Measurements from ENCODE around the gene MYO18A. TPM values are rescaled to one million over a fixed set of nuclear protein-coding genes. Genes with fewer than 3 reads are reported as not detected.

The MYO18A gene
- total and polyA plus RNA-seq, 11 donors: 83.5 to 340 (median 300) TPM

GRCh38 chr17:29093090-29093871 is 86.9 kb downstream of the MYO18A start:
- no peak overlapping the region for H3K27ac ChIP-seq
- 94 to 98% (median 95%) methylated on average over 19 to 20 of the region's 20 CpGs for WGBS, 4 donors
- no peak for DNase-seq
- no peak for ATAC-seq
- H3K36me3 ChIP-seq: peaks cover 8 to 100% (median 100%) of the 10 kb centered on the region in 9 donors
- no peak overlapping the region for H3K4me3 ChIP-seq
- H3K4me1 ChIP-seq: peaks cover 0 to 15% (median 0%) of the 10 kb centered on the region in 12 donors
- H3K27me3 ChIP-seq: no peaks in the 10 kb centered on the region
- H3K9me3 ChIP-seq: no peaks in the 10 kb centered on the region
- TF ChIP-seq CTCF (IDR thresholded peaks at IDR 0.05) (no peak), POLR2A (IDR thresholded peaks at IDR 0.05) (no peak)
- intact Hi-C loops (cut with DNase I): no loop called here

GRCh38 chr17:29091606-29092289 is 88.5 kb downstream of the MYO18A start:
- Histone ChIP-seq H3K9me3 (no peaks in the 10 kb centered on the region), H3K4me3 (no peak overlapping the region), H3K4me1 (peaks cover 0 to 15% (median 0%) of the 10 kb centered on the region in 12 donors), H3K27ac (peak overlapping the region in 1 of 12 donors; percentile 29), H3K27me3 (no peaks in the 10 kb centered on the region), H3K36me3 (peaks cover 5 to 100% (median 98%) of the 10 kb centered on the region in 9 donors)
- TF ChIP-seq POLR2A (IDR thresholded peaks at IDR 0.05): no peak
- TF ChIP-seq CTCF (IDR thresholded peaks at IDR 0.05): no peak
- intact Hi-C loops (cut with DNase I): no loop called here
- ATAC-seq (peak in 2 of 4 donors; percentile 13 to 37), DNase-seq (no peak)
- 53 to 64% (median 64%) methylated on average over 13 of the region's 13 CpGs for WGBS, 4 donors

GRCh38 chr17:29090750-29091605 is 89.2 kb downstream of the MYO18A start:
- H3K4me3 ChIP-seq: no peak overlapping the region
- WGBS, 4 donors: 66 to 81% (median 75%) methylated on average over 9 to 12 of the region's 12 CpGs
- DNase-seq (no peak), ATAC-seq (no peak)
- H3K4me1 ChIP-seq: peaks cover 0 to 15% (median 0%) of the 10 kb centered on the region in 12 donors
- H3K36me3 ChIP-seq: peaks cover 5 to 100% (median 98%) of the 10 kb centered on the region in 9 donors
- intact Hi-C loops (cut with DNase I): no loop called here
- no peak for TF ChIP-seq POLR2A (IDR thresholded peaks at IDR 0.05)
- TF ChIP-seq CTCF (IDR thresholded peaks at IDR 0.05): no peak
- no peaks in the 10 kb centered on the region for H3K27me3 ChIP-seq
- no peaks in the 10 kb centered on the region for H3K9me3 ChIP-seq
- H3K27ac ChIP-seq: peak overlapping the region in 1 of 12 donors; percentile 29
